ENCODE measurements around the gene ANKK1.

Gene ANKK1

DNA sequence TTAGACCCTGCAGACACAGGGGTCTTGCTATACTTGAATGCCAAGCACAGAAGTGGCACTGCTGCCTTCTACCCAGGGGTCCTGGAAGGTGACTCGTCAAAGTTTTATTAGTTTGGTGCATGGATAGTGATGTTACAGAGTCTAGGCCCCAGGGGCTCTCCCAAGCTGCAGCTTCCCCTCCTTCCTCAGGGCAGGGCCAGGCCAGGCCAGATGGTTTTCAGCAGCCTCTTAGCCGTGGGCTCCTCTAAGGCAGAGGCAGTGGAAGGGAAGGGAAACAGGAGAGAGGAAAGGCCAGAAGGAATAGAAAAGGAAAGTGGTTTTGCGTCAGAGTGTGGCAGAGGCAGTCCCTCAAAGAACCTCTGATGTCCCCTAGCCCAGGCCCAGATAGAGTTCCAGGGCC lies 21.9 kb downstream of the ANKK1 start:
- FAIRE-seq, result no peak

DNA sequence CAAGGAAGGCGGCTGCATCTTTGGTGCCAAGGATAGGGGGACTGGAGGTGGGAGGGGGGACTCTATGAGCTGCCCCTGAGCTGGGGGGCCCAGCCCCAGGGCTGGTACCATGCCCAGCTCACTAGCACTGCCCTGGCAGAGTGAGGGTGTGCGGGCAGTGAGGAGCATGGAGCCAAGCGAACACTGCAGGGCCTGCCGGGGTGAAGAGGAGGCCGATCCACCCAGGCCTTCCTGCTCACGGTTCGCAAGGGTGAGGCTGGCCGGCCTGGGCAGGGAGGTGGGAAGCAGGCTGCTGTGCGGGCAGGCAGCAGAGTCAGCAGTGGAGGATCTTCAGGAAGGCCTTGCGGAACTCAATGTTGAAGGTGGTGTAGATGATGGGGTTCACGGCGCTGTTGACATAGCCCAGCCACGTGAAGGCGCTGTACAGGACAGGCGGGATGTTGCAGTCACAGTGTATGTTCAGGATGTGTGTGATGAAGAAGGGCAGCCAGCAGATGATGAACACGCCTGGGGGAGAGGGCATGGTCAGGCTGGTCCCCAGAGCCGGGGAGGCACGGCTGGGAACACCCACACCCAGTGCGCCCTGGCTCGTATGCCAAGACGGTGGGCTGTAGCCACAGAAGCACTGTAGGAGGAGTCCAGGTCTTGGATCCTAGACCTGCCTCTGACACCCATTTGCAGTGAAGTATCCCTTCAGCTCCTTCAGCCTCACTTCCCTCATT lies 23.0 kb downstream of the ANKK1 start:
- no peak for FAIRE-seq

DNA sequence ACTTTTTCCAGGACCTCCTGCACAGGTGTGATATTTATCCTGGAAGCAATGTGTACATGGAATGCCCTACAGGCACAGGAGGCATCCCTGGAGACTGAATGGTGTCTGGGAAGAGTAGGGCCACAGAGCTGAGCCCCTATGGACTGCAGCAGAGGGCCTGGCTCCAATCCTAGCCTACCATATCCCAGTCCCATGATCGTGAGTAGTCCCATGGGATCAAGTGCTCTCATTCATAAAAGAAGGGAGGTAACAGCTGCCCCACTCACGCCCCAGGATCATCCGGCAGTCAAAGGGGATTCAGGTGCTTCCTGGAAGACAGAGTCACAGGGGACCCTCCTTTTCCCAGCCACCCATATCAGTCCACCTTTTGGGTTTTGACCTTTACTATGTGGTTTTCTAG lies 24.0 kb downstream of the ANKK1 start:
- no peak for FAIRE-seq

DNA sequence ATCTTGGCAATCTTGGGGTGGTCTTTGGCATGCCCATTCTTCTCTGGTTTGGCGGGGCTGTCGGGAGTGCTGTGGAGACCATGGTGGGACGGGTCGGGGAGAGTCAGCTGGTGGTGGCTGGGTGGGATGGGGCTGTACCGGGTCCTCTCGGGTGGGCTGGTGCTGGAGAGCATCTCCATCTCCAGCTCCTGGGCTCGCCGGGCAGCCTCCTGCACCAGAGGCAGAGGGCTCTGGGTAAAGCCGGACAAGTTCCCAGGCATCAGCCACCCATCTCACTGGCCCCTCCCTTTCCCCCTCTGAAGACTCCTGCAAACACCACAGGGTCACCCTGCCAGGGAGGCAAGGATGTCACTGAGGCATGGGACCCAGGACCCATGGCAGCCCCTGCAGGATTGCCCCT lies 25.1 kb downstream of the ANKK1 start:
- no peak for FAIRE-seq

DNA sequence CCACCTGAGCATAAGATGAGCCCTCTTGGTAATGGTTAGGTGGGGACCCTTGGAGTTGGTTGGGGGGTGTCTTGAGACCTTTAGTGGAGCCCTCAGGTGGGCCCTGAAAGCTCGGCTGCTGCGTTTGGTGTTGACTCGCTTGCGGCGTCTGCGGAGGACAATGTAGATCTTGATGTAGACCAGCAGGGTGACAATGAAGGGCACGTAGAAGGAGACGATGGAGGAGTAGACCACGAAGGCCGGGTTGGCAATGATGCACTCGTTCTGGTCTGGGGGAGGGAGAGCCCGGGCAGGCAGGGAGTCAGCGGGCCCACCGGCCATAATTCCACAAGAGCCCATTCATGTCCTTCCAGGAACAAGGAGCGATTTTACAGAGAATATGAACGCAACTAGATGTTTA lies 27.8 kb downstream of the ANKK1 start:
- FAIRE-seq, result no peak

DNA sequence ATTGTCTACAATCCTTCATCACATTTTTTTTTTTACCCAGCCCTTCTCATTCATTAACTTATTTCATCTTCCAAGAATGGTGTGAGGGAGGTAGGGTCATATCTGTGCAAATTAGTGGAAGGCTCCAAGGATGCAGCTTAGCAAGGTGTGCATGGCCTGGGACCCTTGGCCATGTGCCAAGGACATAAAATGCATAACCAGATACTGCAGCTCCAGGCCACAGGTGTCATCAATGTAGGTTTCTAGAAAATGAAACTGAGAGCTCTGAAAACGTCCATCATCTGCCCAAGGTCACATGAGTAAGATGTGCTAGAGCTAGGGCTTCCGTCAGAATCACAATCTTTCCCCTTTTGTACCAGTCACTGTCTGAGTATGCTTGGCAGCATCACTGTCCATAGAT lies 29.8 kb downstream of the ANKK1 start:
- no peak for FAIRE-seq

DNA sequence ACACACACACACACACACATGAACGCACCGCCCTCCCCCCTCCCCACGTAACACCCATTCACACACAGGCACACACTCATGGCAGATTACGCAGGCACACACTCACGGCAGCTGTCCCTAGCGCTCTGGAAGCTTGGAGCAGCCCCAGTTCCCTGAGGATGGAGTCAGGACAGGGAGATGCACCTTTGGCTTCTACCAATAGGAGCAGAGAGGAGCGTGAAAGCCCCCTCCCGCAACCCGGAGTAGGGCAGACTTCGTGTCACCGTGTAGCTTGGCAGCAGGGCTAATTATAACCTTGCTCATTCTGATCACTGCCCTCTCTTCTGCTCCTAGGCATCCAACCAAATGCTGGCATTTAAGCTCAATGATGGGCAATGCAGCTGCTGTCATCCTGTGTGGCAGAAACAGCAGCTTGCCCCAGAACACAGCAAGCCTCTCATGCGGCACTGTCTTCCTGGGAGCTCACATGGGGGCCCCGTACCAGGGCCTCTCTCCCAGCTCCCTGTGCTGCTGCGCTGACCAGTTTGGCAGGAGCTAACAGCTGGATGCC lies 31.9 kb downstream of the ANKK1 start:
- FAIRE-seq, result no peak

DNA sequence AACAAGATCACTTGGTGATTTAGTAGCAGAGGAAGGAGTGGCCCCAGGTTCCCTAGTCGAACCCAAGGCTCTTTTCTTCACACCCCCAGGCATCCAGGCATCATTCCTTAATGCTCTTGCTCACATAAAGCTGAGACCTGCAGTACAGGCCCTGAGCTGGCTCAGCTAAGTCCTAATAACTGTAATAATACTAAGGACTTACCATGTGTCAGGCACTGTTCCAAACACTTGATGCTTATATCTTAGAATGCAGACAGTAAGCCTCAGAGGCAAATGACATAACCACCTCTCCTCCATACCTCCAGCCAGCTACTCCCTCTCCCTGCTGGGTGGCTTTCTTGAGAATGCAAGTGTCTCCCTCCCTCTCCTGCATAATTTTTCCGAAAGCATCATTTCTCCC lies 33.2 kb downstream of the ANKK1 start:
- no peak for FAIRE-seq

DNA sequence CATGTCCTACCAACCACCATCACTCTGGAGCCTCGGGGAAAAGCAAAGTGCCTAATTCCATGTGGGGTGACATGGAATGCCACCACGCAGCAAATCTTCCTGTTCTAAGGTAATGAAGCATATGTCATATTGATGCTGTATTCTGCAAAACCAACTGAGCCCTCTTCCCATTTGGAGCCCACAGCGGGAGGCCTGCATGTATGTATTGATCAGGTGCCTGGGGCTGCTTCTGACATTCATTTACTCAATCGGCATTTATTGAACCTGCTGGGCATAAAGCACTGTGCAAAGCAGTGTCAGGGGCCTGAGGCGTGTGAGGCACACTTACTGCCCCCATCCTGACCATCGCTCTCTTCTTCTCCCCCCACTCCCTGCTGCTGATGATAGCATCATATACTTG lies 39.1 kb downstream of the ANKK1 start:
- no peak for FAIRE-seq

DNA sequence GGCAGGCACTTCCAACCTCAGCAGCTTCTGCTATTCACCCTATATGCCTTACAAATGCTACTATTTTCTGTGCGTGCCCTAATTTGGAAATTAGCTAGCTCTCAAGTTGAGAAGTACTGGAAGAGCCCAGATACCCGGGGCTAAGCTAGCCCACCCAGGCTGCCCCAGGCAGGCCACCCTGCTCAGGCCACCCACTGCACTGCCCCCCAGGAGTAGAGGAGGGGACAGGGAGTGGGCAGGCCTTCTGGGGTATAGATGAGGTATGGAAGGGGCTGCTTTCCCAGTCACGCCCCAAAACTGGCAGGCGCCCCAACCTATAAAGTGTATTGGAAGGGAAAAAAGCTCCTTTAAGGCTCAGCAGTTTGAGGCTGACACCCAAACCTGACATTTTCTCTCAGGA lies 44.2 kb downstream of the ANKK1 start:
- FAIRE-seq, result no peak

DNA sequence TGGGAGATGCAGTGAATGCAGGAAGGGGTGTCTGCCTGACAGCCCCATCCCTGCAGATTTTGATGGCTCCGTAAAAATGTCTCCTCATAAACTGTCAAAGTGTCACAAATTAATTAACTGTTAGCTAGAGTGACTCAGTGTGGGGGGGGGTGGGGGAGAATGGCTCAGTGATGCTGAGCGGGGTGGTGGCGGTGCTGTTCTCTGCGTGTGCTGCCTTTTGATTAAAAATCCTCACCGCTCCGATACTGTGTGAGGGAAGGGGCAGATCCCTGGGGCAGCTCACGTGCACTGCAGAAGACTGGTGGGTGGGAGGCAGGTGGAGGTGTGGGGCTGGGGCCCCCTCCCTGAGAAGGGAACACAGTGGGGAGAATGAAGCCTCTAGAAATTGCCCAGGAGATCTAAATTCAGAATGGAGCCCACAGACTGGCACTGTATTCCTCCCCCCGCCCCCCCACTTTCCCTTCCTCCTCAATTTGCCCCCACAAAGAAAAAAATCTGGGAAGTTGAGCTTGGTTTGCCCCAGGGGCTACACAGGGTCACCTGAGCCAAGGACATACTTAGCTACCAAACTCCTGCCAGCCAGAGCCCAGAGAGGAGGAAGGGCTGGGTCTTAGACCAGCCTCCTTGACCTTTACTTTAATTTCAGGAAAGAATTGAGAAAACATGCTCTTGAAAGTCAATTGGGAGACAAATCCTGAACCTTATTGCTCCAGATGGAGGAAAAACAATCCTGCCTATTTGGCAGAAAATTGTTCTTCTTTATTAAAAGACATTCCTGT lies 47.8 kb downstream of the ANKK1 start:
- no peak for FAIRE-seq

DNA sequence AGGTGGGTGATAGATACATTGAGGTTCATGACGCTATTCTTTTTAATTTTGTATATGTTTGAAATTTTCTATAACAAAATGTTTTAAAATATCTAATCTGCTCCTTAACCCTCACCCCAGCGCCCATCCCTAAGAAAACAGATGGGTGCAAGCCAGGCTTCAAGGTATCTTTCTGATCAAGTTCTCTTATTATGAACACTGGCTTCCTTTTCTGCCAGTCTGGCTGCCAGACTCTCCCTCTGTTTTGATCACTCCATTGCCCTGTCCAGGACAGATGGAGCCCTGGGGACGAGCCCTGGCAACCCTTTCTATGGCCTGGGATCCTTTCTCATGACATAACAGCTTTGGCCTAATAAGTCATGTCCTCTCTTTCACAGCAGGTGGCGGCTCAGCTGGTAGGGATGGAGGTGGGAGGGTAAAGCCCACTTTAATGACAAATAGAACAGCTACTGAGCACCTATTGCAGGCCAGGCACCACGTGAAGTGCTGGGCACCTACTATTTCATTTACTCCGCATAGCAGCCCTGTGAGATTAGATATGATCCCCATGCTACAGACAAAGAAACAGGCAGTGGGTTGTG lies 49.2 kb downstream of the ANKK1 start:
- no peak for FAIRE-seq

DNA sequence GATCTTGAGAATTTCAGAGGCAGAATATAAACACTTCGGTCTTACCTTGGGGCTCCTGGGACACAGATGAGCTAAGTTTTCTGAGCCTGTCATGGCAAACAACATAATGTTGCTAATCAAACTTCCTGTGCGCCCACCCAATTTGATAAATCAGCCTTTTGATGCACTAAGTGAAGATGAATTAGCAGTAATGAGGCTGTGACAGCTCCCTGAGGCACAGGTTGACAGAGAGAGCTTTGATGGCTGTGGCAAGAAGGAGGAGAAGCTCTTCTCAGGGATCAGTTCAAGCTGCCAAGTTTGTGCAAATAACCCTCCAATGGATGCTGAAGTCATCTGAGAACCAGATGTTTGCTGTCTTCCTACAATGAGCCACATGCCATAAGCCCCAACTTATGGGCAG lies 53.2 kb downstream of the ANKK1 start:
- no peak for FAIRE-seq

DNA sequence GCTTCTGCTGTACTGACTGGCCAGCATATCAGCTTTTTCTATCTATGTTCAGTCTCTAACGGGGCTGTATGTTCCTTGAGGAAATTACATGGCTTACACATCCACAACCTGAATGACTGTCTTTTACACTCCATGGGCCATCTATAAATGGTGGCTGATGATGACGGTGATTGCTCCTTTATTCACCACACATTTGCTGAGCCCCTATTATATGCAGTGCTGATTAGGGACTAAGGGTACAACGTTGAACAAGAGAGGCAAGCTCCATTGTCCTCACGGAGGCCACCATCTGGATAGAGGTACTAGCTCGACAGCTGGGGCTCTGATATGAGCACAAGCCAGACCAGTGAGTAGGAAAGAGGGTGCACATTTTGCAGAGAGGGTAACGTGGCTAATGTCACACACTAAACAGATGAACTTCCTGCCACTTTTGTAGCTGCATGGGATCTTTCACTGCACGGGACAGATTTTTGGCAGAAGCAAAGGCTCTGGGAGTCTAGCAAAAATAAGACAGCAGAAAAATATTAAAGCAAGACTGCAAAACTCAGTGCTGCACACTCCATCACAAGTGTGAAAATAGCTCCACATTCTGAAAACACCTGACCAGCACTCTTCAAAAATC lies 57.0 kb downstream of the ANKK1 start:
- no peak for FAIRE-seq

DNA sequence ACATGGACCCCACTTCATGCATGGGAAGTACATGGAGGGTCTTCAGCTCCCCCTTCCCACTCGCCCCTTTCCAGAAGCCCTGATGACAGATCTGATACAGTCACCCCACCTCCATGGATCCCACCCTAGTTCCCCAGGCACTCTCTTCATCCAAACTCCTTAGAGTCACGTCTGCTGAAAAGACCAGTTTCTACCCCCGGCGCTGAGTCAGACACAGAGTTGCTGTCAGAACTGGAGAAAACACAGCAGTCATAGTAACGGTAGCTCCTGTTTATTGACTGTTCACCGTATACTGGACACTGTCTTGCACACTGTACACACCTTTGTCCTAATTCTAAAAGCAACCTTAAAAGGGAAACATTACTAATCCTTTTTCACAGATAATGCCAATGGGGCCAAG lies 58.5 kb downstream of the ANKK1 start:
- FAIRE-seq, result no peak

DNA sequence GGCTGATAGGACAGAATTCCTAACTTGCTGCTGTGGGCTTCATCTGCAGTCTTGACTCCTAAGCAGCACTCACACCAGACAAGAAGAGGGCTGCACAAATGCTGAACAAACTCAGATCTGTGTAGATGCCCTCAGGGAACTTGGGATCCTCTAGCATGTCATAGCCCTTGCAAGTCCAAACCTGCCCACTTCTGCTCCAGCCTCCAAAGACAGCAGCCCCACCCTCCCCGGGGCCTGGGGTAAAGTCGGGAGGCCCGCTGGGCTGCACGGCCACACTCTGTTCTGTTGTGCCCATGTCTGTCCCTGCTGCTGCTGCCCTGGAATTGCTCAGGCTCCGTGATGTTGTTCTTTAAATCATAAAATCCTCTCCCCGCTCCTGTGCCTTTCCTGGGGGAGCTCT lies 59.4 kb downstream of the ANKK1 start:
- no peak for FAIRE-seq

DNA sequence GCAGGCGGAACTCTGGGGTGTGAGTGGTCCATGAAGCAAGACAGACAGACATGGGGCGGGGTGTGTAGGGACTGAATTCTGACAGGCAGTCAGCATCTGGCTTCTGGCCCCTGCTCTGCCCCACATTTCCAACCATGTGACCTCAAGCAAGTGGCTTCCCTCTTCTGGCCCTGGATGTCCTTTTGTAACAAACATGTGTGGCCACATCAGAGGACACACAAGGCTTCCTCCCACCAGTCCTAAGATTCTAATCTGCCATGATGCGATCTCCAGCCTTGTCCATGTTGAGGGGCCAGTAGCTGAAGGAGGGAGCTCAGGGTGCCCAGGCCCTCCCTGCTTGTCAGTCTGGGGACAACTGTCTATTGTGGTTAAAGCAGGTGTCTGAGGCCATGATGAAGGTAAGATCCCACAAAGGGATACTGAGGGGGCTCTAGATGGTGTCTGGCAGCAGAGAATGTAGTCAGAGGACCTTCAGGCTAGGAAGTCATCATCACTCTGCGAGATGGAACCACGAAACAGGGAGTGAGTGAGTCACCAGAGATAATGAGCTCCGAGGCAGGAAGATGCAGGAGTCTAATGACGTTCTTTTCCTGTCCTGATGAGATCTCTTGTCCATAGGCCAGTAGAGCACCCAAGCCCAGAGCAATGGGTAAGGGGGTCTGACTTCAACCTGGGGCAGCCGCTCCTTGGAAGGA lies 60.2 kb downstream of the ANKK1 start:
- FAIRE-seq, result no peak

DNA sequence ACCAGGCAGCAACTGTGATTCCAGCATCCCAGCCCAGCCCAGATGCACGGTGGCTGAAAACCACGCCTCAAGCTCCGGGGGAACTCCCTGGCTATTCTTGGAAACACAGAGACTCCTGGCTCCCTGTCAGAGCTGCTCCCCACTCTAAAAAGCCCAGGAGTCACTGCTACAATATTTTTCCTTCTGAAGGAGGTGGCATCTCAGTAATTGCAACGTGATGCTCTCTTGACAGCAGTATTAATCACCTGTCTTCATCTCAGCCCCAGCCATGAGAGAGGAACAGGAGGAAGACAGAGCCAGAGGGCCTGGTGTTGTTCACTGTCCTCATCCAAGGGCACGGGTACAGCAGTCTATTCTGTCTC lies 60.7 kb downstream of the ANKK1 start:
- FAIRE-seq, result no peak

DNA sequence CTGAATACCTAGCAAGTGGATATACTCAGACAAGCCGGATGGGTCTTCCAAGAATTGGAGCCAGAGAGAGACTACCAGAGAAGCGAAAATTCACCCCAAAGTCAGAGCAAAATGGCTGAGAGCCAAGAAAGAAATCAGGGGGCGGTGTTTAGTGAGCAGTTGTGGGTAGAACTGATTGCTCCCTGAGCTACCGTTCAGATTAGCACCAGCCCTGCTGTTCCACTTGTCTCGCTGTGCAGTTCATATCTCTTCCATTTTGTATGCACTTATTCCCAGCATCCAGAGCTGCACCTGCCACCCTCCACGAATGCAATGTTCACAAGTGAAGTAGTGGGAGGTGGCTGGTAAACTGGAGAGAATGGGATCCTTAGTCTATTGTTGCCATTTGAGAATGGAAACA lies 62.2 kb downstream of the ANKK1 start:
- no peak for FAIRE-seq

Measured in G401.6 (cell line).